ENCODE measurements around the gene TMEM223.
"Not testable (repeated sequence)": the region's sequence is repeated elsewhere in the genome, so short reads cannot be mapped to it uniquely, and the experiment has no call there.

The TMEM223 gene

DNA sequence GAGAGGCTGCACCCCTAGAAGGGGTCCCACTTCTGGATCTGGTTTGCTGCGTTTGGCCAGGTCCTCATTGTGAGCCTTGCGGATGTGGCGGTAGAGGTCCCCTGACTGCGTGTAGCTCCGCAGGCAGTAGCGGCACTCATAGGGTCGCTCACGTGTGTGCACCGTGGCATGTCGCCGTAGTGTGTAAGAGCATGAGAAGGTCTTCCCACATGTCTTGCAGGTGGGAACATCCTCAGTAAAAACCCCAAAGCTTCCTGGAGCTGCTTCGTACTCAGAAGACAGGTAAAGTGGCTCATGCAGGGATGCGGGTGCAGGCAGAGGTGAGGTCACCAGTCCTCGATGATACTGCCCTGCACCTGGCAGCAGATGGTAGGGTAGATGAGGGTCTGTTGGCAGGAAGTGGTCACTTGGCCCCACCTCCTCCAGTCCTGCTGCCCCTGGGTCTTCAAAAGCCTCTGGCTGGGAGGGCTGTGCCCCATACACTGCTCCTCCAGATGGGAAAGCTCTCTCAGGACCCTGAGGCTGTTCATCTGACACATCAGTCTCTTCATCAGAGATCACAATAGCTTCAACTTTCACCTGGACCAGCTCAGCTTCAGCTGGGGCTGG is 39.5 kb downstream of the TMEM223 start:
- DNase-seq, result no peak

- not testable (repeated sequence) for DNase-seq
These were observed 41.9 kb downstream of the TMEM223 start for GRCh38 chr11:62749931-62750330.

DNA sequence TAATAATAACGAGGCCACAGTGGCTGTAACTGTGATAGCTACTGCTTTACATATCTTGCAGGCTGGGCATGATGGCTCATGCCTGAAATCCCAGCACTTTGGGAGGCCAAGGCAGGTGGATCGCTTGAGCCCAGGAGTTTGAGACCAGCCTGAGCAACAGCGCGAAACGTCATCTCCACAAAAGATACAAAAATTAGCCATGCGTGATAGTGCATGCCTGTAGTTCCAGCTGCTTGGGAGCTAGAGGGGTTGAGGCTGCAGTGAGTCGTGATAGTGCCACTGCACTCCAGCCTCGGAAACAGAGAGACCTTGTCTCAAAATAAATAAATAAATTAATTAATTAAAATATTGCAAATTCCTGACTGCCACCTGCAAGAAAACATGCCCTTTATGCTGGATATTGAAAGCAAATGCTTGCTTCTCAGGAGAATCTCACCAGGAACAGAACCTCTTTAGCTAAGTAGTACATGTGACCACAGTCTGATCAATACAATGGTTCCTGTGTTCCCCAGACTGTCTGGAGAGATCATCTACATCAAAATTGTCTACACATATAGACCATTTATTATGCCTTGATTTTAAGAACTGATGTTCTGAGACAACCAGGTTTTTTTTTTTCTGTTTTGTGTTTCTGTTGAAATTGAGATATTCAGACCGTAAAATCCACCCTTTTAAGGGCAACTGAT is 44.2 kb downstream of the TMEM223 start:
- DNase-seq, result no peak

Data from CD4-positive, alpha-beta T cell treated with Interleukin-15 for 1 hour (primary cell).